Panc1 (cell line): ENCODE data around the gene MLST8. TPM values are rescaled to one million over a fixed set of nuclear protein-coding genes. Genes with fewer than 3 reads are reported as not detected.

Experiments
- ATAC-seq: fragments of 200-7000 bp; cut with Tn5 transposase; 2 replicates; pipeline ENCODE4 v1.9.1; 2020; ENCODE audit warnings: mild to moderate bottlenecking, moderate library complexity
- BruUV-seq: library from RNA; stranded (reverse); fragments of 400-500 nt; replicated peaks from 2 replicates; lab custom pipeline; 2021; lab: Mats Ljungman, UMichigan
- CTCF ChIA-PET: fragments of 300-600 bp; sonication (Branson Sonifier 250); formaldehyde crosslinking; loops from one replicate; lab custom pipeline; 2022; ENCODE audit warnings: antibody characterized with exemption; lab: Charles Lee
- POLR2A ChIA-PET: fragments of 300-600 bp; sonication (Branson Sonifier 250); formaldehyde crosslinking; loops from one replicate; lab custom pipeline; 2022; ENCODE audit warnings: antibody characterized with exemption; lab: Charles Lee
- DNase-seq: peaks from one replicate; pipeline ENCODE4 v3.0.0-alpha.2; 2010; ENCODE audit warnings: low read depth, low spot score
- H3K27ac ChIP-seq: 2 replicates; pipeline ENCODE4 v1.5.1; 2011; ENCODE audit warnings: mild to moderate bottlenecking, low read length, inconsistent platforms
- H3K27me3 ChIP-seq: fragments of 200-500 bp; sonication (Bioruptor generic); 2 replicates; pipeline ENCODE4 v1.6.0; 2014; ENCODE audit warnings: low read length, inconsistent platforms; ENCODE audit not compliant: control insufficient read depth, insufficient read depth
- H3K36me3 ChIP-seq: fragments of 200-500 bp; sonication (Bioruptor generic); 2 replicates; pipeline ENCODE4 v1.5.1; 2014; ENCODE audit warnings: inconsistent platforms, mild to moderate bottlenecking, low read length, moderate library complexity; ENCODE audit not compliant: control insufficient read depth, insufficient read depth
- H3K4me1 ChIP-seq: 2 replicates; pipeline ENCODE4 v1.5.1; 2011; ENCODE audit warnings: inconsistent platforms, mild to moderate bottlenecking, low read length, moderate library complexity; ENCODE audit not compliant: control insufficient read depth, insufficient read depth
- H3K4me3 ChIP-seq, 2 experiments: 2 replicates each; pipeline ENCODE4 v1.5.1; 2011 to 2012; ENCODE audit warnings: low read depth in 2 of 2, low read length in 2 of 2, mild to moderate bottlenecking in 2 of 2, inconsistent platforms in 1 of 2, moderate library complexity in 1 of 2
- H3K9me3 ChIP-seq: fragments of 200-500 bp; sonication (Bioruptor generic); 2 replicates; pipeline ENCODE4 v1.5.1; 2014; ENCODE audit warnings: low read depth, mild to moderate bottlenecking, inconsistent platforms, low read length, moderate library complexity; ENCODE audit not compliant: control insufficient read depth, insufficient read depth
- POLR2AphosphoS5 ChIP-seq: IDR thresholded peaks from 2 replicates; pipeline ENCODE4 v1.6.1; 2012; ENCODE audit warnings: mild to moderate bottlenecking, low read depth, low read length, moderate library complexity
- SIN3A ChIP-seq: IDR thresholded peaks from 2 replicates; pipeline ENCODE4 v1.6.1; 2012; ENCODE audit warnings: low read depth, mild to moderate bottlenecking, low read length, moderate library complexity, borderline replicate concordance; ENCODE audit not compliant: insufficient read depth
- TCF7L2 ChIP-seq: IDR thresholded peaks from 2 replicates; pipeline ENCODE4 v1.6.1; 2011; ENCODE audit warnings: mild to moderate bottlenecking, low read depth, low read length, inconsistent platforms
- in situ Hi-C: cut with HindIII; loops from 2 replicates; pipeline ENCODE4 v1.10.0; 2016; ENCODE audit warnings: low sequenced_read_pairs, low pct_unique_long_range_greater_than_20kb
- intact Hi-C: fragments of 100-400 bp; cut with micrococcal nuclease; formaldehyde crosslinking; loops from one replicate; pipeline ENCODE4 v1.10.0; 2022; ENCODE audit not compliant: unreplicated experiment
- total RNA-seq: library from RNA; stranded (reverse); gene quantifications from one replicate; pipeline ENCODE4 v1.2.1, GENCODE V29; 2021; ENCODE audit not compliant: unreplicated experiment
- TF ChIP-seq, protein P1 (sequence below), 2 experiments: IDR thresholded peaks; 2 replicates each; pipeline ENCODE4 v1.6.1; 2011 to 2012; ENCODE audit warnings: low read depth in 2 of 2, control low read depth in 1 of 2, low read length in 1 of 2, mild to moderate bottlenecking in 1 of 2, moderate library complexity in 1 of 2; ENCODE audit not compliant: insufficient read depth in 1 of 2

Gene MLST8
- total RNA-seq, 1 experiment from 2014 or later: 91.1 TPM

DNA sequence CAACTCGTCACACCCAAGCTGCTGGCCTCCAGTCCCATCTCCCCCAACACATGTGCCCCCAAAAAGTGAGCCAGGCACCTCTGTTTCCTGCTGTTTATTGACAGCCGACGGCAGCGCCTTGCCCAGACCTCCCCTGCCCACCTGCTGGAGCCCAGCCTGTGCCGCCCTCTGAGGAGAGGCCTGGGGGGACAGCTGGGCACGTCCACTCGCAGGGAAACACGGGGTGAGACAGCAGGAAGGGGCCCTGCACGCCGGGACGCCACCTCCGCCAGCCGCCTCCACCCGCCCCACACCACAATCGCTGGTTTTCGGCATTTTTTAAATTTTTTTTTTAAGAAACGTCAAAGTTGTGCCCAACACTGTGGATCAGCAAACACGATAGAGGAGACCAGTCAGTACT lies 28.2 kb upstream of the MLST8 start:
- ChIA-PET POLR2A (no interaction called here), CTCF (no interaction called here)
- ATAC-seq (no peak), DNase-seq (no peak)
- in situ Hi-C loops (no loop called here), intact Hi-C loops (no loop called here)
- no peaks in the 10 kb centered on the region for H3K9me3 ChIP-seq
- TF ChIP-seq POLR2AphosphoS5: no peak
- TF ChIP-seq, protein P1, sequence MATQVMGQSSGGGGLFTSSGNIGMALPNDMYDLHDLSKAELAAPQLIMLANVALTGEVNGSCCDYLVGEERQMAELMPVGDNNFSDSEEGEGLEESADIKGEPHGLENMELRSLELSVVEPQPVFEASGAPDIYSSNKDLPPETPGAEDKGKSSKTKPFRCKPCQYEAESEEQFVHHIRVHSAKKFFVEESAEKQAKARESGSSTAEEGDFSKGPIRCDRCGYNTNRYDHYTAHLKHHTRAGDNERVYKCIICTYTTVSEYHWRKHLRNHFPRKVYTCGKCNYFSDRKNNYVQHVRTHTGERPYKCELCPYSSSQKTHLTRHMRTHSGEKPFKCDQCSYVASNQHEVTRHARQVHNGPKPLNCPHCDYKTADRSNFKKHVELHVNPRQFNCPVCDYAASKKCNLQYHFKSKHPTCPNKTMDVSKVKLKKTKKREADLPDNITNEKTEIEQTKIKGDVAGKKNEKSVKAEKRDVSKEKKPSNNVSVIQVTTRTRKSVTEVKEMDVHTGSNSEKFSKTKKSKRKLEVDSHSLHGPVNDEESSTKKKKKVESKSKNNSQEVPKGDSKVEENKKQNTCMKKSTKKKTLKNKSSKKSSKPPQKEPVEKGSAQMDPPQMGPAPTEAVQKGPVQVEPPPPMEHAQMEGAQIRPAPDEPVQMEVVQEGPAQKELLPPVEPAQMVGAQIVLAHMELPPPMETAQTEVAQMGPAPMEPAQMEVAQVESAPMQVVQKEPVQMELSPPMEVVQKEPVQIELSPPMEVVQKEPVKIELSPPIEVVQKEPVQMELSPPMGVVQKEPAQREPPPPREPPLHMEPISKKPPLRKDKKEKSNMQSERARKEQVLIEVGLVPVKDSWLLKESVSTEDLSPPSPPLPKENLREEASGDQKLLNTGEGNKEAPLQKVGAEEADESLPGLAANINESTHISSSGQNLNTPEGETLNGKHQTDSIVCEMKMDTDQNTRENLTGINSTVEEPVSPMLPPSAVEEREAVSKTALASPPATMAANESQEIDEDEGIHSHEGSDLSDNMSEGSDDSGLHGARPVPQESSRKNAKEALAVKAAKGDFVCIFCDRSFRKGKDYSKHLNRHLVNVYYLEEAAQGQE (IDR thresholded peaks at IDR 0.05; ENCODE audit: insufficient read depth in 1 of 2, low read depth in 2 of 2, low read length in 1 of 2): no peak
- TF ChIP-seq TCF7L2: no peak
- no peak for TF ChIP-seq SIN3A
- H3K27ac ChIP-seq: no peak overlapping the region
- no TSS peak for BruUV-seq
- no peaks in the 10 kb centered on the region for H3K27me3 ChIP-seq
- H3K36me3 ChIP-seq: no peaks in the 10 kb centered on the region
- no peak overlapping the region for H3K4me3 ChIP-seq
- no peaks in the 10 kb centered on the region for H3K4me1 ChIP-seq

DNA sequence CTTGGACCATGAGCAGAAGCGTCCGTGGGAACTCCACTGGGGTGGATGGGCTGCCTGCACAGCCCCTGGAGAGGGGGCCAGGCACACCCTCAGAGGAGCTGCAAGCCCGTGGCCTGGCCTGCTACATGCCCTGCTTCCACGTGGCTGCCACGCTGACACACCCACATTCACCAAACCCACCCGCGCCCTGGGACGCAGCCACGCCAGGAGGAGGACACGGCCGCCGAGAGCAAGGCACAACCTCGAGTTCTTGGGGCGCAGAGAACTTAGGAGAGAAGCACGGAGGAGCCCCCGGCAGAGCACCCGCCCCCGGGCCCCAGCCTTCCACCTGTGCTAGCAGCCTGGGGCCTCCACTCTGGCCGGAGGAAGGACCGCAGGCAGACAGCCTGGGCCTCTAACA lies 27.7 kb upstream of the MLST8 start:
- TF ChIP-seq POLR2AphosphoS5: 0 out of 2 replicates have a peak, but pooled peaks have one; percentile 18
- TF ChIP-seq, protein P1 (IDR thresholded peaks at IDR 0.05; ENCODE audit: insufficient read depth in 1 of 2, low read depth in 2 of 2, low read length in 1 of 2): no peak
- POLR2A ChIA-PET: interaction anchor here (0.6 kb wide), 1 partner anchor 15 kb away, joined by 3 read pairs; no protein-coding TSS in a partner anchor
- Histone ChIP-seq H3K4me1 (no peaks in the 10 kb centered on the region), H3K27me3 (no peaks in the 10 kb centered on the region), H3K4me3 (no peak overlapping the region), H3K36me3 (no peaks in the 10 kb centered on the region), H3K9me3 (no peaks in the 10 kb centered on the region), H3K27ac (no peak overlapping the region)
- ATAC-seq (no peak), DNase-seq (no peak)
- CTCF ChIA-PET: no interaction called here
- intact Hi-C loops (no loop called here), in situ Hi-C loops (no loop called here)
- BruUV-seq: TSS peak; percentile 98
